Peyer's patch (tissue), 4 donors: ENCODE results near the gene HABP2.

Experiments
- CTCF ChIP-seq, 6 experiments: fragments of 450-650 bp in 4 of 6; fragments of 200-600 bp in 2 of 6; sonication (generic) in 1 of 6; IDR thresholded peaks; one replicate each; pipeline ENCODE4 v1.5.1; 2017 to 2019; ENCODE audit warnings: antibody characterized with exemption in 6 of 6, mild to moderate bottlenecking in 3 of 6, moderate library complexity in 1 of 6
- POLR2A ChIP-seq, 2 donors: fragments of 450-650 bp; IDR thresholded peaks; one replicate each; pipeline ENCODE4 v1.5.1; 2017; ENCODE audit warnings: antibody characterized with exemption in 2 of 2, mild to moderate bottlenecking in 2 of 2, moderate library complexity in 2 of 2

DNA sequence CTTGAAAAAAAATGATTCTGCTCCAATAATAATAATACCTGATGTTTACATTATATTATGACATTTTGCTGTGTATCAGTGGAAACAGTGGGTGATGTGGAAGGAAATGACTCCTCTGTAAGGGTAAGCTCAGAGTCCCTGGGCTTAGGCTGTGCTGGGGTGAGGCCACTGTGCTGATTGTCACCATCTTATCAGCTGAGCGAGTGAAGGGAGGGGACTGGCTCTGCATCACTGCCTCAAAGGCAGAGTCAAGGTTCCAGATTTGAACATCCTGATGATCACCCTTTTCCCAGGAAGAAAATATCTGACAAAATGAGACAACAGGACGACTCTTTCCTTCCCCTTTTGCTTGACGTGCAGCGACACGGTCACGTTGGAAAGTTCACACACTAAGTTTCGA, 24.0 kb upstream of the HABP2 start:
- TF ChIP-seq CTCF (IDR thresholded peaks at IDR 0.05) = no peak
- TF ChIP-seq POLR2A (IDR thresholded peaks at IDR 0.05) = no peak
